IMR-90 (cell line): ENCODE measurements around the gene ITGAE. TPM values are rescaled to one million over a fixed set of nuclear protein-coding genes. Genes with fewer than 3 reads are reported as not detected.

Experiments used
- ATAC-seq: fragments of 200-7000 bp; cut with Tn5 transposase; 2 replicates; pipeline ENCODE4 v1.9.1; 2020; ENCODE audit warnings: low read depth, mild to moderate bottlenecking, moderate library complexity
- BruUV-seq: library from RNA; stranded (reverse); fragments of 400-500 nt; replicated peaks from 2 replicates; lab custom pipeline; 2021; lab: Mats Ljungman, UMichigan
- CTCF ChIA-PET: fragments of 300-600 bp; formaldehyde crosslinking; extraction: SDS; loops from one replicate; lab custom pipeline; 2021; ENCODE audit warnings: antibody characterized with exemption; lab: Yijun Ruan, JAX
- POLR2A ChIA-PET: fragments of 300-600 bp; sonication (Branson Sonifier 250); formaldehyde crosslinking; loops from one replicate; lab custom pipeline; 2022; ENCODE audit warnings: antibody characterized with exemption; ENCODE audit not compliant: unreplicated experiment; lab: Charles Lee
- DNase-seq: peaks from one replicate; pipeline ENCODE4 v3.0.0; 2013
- H2AFZ ChIP-seq: replicated peaks from 2 replicates; pipeline ENCODE3; 2013; ENCODE audit warnings: low read length, mild to moderate bottlenecking; ENCODE audit not compliant: poor library complexity
- H2AK5ac ChIP-seq: 2 replicates; pipeline ENCODE4 v1.6.1; 2013; ENCODE audit warnings: low read depth, low read length, inconsistent platforms
- H2AK9ac ChIP-seq: replicated peaks from 2 replicates; pipeline ENCODE3; 2013; ENCODE audit warnings: mild to moderate bottlenecking, low read depth, low read length, moderate library complexity; ENCODE audit not compliant: poor library complexity
- H2BK120ac ChIP-seq: 2 replicates; pipeline ENCODE4 v1.6.1; 2013; ENCODE audit warnings: low read depth, low read length, inconsistent platforms
- H2BK15ac ChIP-seq: 3 replicates; pipeline ENCODE4 v1.6.1; 2013; ENCODE audit warnings: low read depth, low read length, inconsistent platforms
- H2BK20ac ChIP-seq: 2 replicates; pipeline ENCODE4 v1.6.1; 2013; ENCODE audit warnings: low read depth, mild to moderate bottlenecking, inconsistent platforms, low read length, moderate library complexity
- H2BK5ac ChIP-seq: 2 replicates; pipeline ENCODE4 v1.6.1; 2013; ENCODE audit warnings: mild to moderate bottlenecking, low read depth, low read length, inconsistent platforms; ENCODE audit not compliant: poor library complexity, severe bottlenecking
- H3K14ac ChIP-seq: replicated peaks from 2 replicates; pipeline ENCODE4 v1.6.1; 2013; ENCODE audit warnings: low read depth, low read length, inconsistent platforms
- H3K18ac ChIP-seq: 2 replicates; pipeline ENCODE4 v1.6.1; 2013; ENCODE audit warnings: low read depth, low read length, control low read depth
- H3K23ac ChIP-seq: 2 replicates; pipeline ENCODE4 v1.6.1; 2013; ENCODE audit warnings: low read depth, low read length, inconsistent platforms
- H3K27ac ChIP-seq: 2 replicates; pipeline ENCODE4 v1.5.1; 2013; ENCODE audit warnings: mild to moderate bottlenecking, control low read depth, low read length; ENCODE audit not compliant: insufficient read depth
- H3K27me3 ChIP-seq: 2 replicates; pipeline ENCODE4 v1.6.1; 2013; ENCODE audit warnings: low read length; ENCODE audit not compliant: control insufficient read depth, insufficient read depth
- H3K36me3 ChIP-seq: 2 replicates; pipeline ENCODE4 v1.6.1; 2013; ENCODE audit warnings: low read length, mixed read lengths; ENCODE audit not compliant: control insufficient read depth, insufficient read depth
- H3K4ac ChIP-seq: 2 replicates; pipeline ENCODE4 v1.6.1; 2013; ENCODE audit warnings: low read depth, low read length, inconsistent platforms
- H3K4me1 ChIP-seq: 2 replicates; pipeline ENCODE4 v1.6.1; 2013; ENCODE audit warnings: low read length, mixed read lengths; ENCODE audit not compliant: control insufficient read depth, insufficient read depth
- H3K4me2 ChIP-seq: 2 replicates; pipeline ENCODE4 v1.6.1; 2013; ENCODE audit warnings: low read depth, mild to moderate bottlenecking, control low read depth, low read length, moderate library complexity
- H3K4me3 ChIP-seq: 2 replicates; pipeline ENCODE4 v1.5.1; 2013; ENCODE audit warnings: low read depth, mild to moderate bottlenecking, control low read depth, low read length, moderate library complexity; ENCODE audit not compliant: insufficient read depth
- H3K56ac ChIP-seq: 2 replicates; pipeline ENCODE4 v1.6.1; 2013; ENCODE audit warnings: low read length, inconsistent platforms; ENCODE audit not compliant: insufficient read depth; ENCODE audit errors: extremely low read depth
- H3K79me1 ChIP-seq, 2 experiments: 2 replicates each; pipeline ENCODE4 v1.6.1; 2013; ENCODE audit warnings: low read length in 2 of 2, inconsistent platforms in 1 of 2, low read depth in 1 of 2
- H3K9ac ChIP-seq: 2 replicates; pipeline ENCODE4 v1.6.1; 2013; ENCODE audit warnings: low read depth, low read length, control low read depth
- H3K9me1 ChIP-seq: 2 replicates; pipeline ENCODE4 v1.6.1; 2013; ENCODE audit warnings: low read length, inconsistent platforms; ENCODE audit not compliant: insufficient read depth
- H3K9me3 ChIP-seq: 2 replicates; pipeline ENCODE4 v1.6.1; 2013; ENCODE audit warnings: low read length; ENCODE audit not compliant: control insufficient read depth, insufficient read depth
- H4K20me1 ChIP-seq: 2 replicates; pipeline ENCODE4 v1.6.1; 2013; ENCODE audit warnings: low read length, inconsistent platforms; ENCODE audit not compliant: insufficient read depth
- H4K5ac ChIP-seq: 2 replicates; pipeline ENCODE4 v1.6.1; 2013; ENCODE audit warnings: mild to moderate bottlenecking, low read depth, low read length, control low read depth
- H4K8ac ChIP-seq, 2 experiments: 2 replicates each; pipeline ENCODE4 v1.6.1; 2013; ENCODE audit warnings: low read depth in 2 of 2, low read length in 2 of 2, control low read depth in 1 of 2, inconsistent platforms in 1 of 2
- H4K91ac ChIP-seq: 2 replicates; pipeline ENCODE4 v1.6.1; 2013; ENCODE audit warnings: low read depth, low read length, inconsistent platforms; ENCODE audit not compliant: insufficient read depth
- MAFK ChIP-seq: IDR thresholded peaks from 2 replicates; pipeline ENCODE4 v1.6.1; 2012; ENCODE audit warnings: low read depth, low read length, improper control_type of control experiment
- RCOR1 ChIP-seq: IDR thresholded peaks from 2 replicates; pipeline ENCODE4 v1.6.1; 2012; ENCODE audit warnings: mild to moderate bottlenecking, low read length, improper control_type of control experiment; ENCODE audit not compliant: insufficient replicate concordance
- RFX5 ChIP-seq: IDR thresholded peaks from 2 replicates; pipeline ENCODE4 v1.8.0; 2012; ENCODE audit warnings: low read depth, mild to moderate bottlenecking, low read length, moderate library complexity
- WGBS, 2 experiments: methylation state at CpG; one replicate each; pipeline versions ENCODE4 v1.1.5 to v1.1.7; 2013; ENCODE audit warnings: missing lambda C conversion rate in 2 of 2; ENCODE audit not compliant: insufficient read length in 1 of 2; ENCODE audit errors: extremely low coverage in 2 of 2; 5-methylcytosine and 5-hydroxymethylcytosine counted together
- dilution Hi-C: fragments of 300-500 bp; cut with HindIII; formaldehyde crosslinking; loops from one replicate; pipeline ENCODE4 v1.14.3; 2018; ENCODE audit warnings: low sequenced_read_pairs; ENCODE audit not compliant: unreplicated experiment
- in situ Hi-C: fragments of 300-500 bp; cut with MboI; formaldehyde crosslinking; loops from 3 replicates; pipeline ENCODE4 v1.14.3; 2019; ENCODE audit warnings: low sequenced_read_pairs, inconsistent platforms, mixed read lengths
- intact Hi-C: fragments of 100-400 bp; cut with micrococcal nuclease; formaldehyde crosslinking; loops from 2 replicates; pipeline ENCODE4 v1.10.0; 2022
- polyA plus RNA-seq, 3 experiments: library from polyadenylated mRNA; depleted of rRNA; stranded (reverse); fragments of >200 nt; gene quantifications; 2 replicates each; pipeline ENCODE4 v1.2.3, GENCODE V29; 2012; ENCODE audit warnings: low replicate concordance in 1 of 3
- total RNA-seq: library from RNA; depleted of rRNA; stranded (reverse); fragments of >200 nt; gene quantifications from 2 replicates; pipeline ENCODE4 v1.2.3, GENCODE V29; 2012

Gene ITGAE
- total and polyA plus RNA-seq, 2 of the 4 experiments (the other 2 are of a cell fraction), result 54.1 to 60.8 TPM

GRCh38 chr17:3817851-3818605 is 17.0 kb upstream of the ITGAE start:
- no peaks in the 10 kb centered on the region for H3K27me3 ChIP-seq
- no peak overlapping the region for H4K8ac ChIP-seq
- H3K18ac ChIP-seq, result no peak overlapping the region
- WGBS, 2 experiments, result 100% methylated on average over 8 of the region's 12 CpGs; no CpG with 5 or more reads in 1 of the 2 experiments
- H2AK9ac ChIP-seq, result no peak overlapping the region
- no TSS peak for BruUV-seq
- H3K79me1 ChIP-seq, result peaks cover 6 to 7% of the 10 kb centered on the region in 2 experiments; a peak in 2 of 4 replicates
- no peak overlapping the region for H3K4me3 ChIP-seq
- no peak overlapping the region for H3K4me2 ChIP-seq
- no peak for ATAC-seq
- dilution Hi-C loops (no loop called here), in situ Hi-C loops (loop anchor here (25.0 kb wide), 1 partner anchor 781 kb away; no protein-coding TSS in a partner anchor), intact Hi-C loops (no loop called here)
- H2BK15ac ChIP-seq, result no peak overlapping the region
- no peak overlapping the region for H3K4ac ChIP-seq
- no peak overlapping the region for H3K27ac ChIP-seq
- no peak overlapping the region for H2BK20ac ChIP-seq
- no peak overlapping the region for H3K14ac ChIP-seq
- no peaks in the 10 kb centered on the region for H3K9me3 ChIP-seq
- POLR2A ChIA-PET, result no interaction called here
- H2AFZ ChIP-seq, result no peak overlapping the region
- H3K4me1 ChIP-seq, result no peaks in the 10 kb centered on the region
- no peak overlapping the region for H2BK120ac ChIP-seq
- no peak overlapping the region for H3K9ac ChIP-seq
- H3K9me1 ChIP-seq, result peaks cover 3% of the 10 kb centered on the region; the same call in 1 of the 2 replicates
- H3K23ac ChIP-seq, result no peak overlapping the region
- H4K5ac ChIP-seq, result no peak overlapping the region
- DNase-seq, result no peak
- no peak overlapping the region for H2BK5ac ChIP-seq
- peaks cover 47% of the 10 kb centered on the region for H3K36me3 ChIP-seq
- no peak overlapping the region for H2AK5ac ChIP-seq
- CTCF ChIA-PET, result interaction anchor here (1.5 kb wide), 1 partner anchor 81 kb away, joined by 5 read pairs; no protein-coding TSS in a partner anchor
- no peaks in the 10 kb centered on the region for H4K20me1 ChIP-seq
- H4K91ac ChIP-seq, result no peak overlapping the region
- no peak overlapping the region for H3K56ac ChIP-seq
- TF ChIP-seq RCOR1, result no peak
- no peak for TF ChIP-seq RFX5
- TF ChIP-seq MAFK, result no peak
